Lower lobe of right lung (tissue), 2 donors: Measurements from ENCODE around the gene VEPH1. TPM values are rescaled to one million over a fixed set of nuclear protein-coding genes. Genes with fewer than 3 reads are reported as not detected.
A peak's percentile ranks its signal among the peaks of the same experiment; 100 is the strongest.

Experiments
- ATAC-seq, 2 donors: fragments of 200-7000 bp; cut with Tn5 transposase; one replicate each; pipeline ENCODE4 v1.9.1; 2020 to 2022; ENCODE audit warnings: mild to moderate bottlenecking in 2 of 2, moderate library complexity in 2 of 2
- DNase-seq: peaks from one replicate; pipeline ENCODE4 v3.0.0-alpha.2; 2020
- H3K27ac ChIP-seq: fragments of 200-600 bp; one replicate; pipeline ENCODE4 v1.8.0; 2022
- H3K27me3 ChIP-seq: fragments of 200-600 bp; one replicate; pipeline ENCODE4 v1.8.0; 2022; ENCODE audit warnings: low read depth
- H3K36me3 ChIP-seq: fragments of 200-600 bp; one replicate; pipeline ENCODE4 v1.8.0; 2022; ENCODE audit warnings: mild to moderate bottlenecking
- H3K4me1 ChIP-seq: fragments of 200-600 bp; one replicate; pipeline ENCODE4 v1.8.0; 2022
- H3K4me3 ChIP-seq: fragments of 200-600 bp; one replicate; pipeline ENCODE4 v1.8.0; 2022; ENCODE audit warnings: mild to moderate bottlenecking
- H3K9me3 ChIP-seq: fragments of 200-600 bp; one replicate; pipeline ENCODE4 v1.8.0; 2022
- CTCF ChIP-seq: fragments of 200-600 bp; IDR thresholded peaks from one replicate; pipeline ENCODE4 v1.8.0; 2022; ENCODE audit warnings: antibody characterized with exemption, mild to moderate bottlenecking
- intact Hi-C: fragments of 100-400 bp; cut with DNase I; formaldehyde crosslinking; loops from one replicate; pipeline ENCODE4 v1.11.0; 2022
- total RNA-seq: library from RNA; stranded (reverse); fragmentation: NEBNext Ultra II Directional; extraction: Animal tissue kit (Norgen Biotek cat#: 25700); gene quantifications from one replicate; pipeline ENCODE4 v1.2.1, GENCODE V29; 2021
- donor health status: DM: no; HTN: yes; CAD: no; lungs with severe emphysema.

VEPH1 gene
- total RNA-seq, 1 donor from 2014 or later, result 116 TPM

GRCh38 chr3:157542711-157543500, 39.7 kb upstream of the VEPH1 start:
- Histone ChIP-seq H3K36me3 (no peaks in the 10 kb centered on the region), H3K9me3 (peaks cover 5% of the 10 kb centered on the region), H3K27me3 (no peaks in the 10 kb centered on the region), H3K27ac (peak overlapping the region; percentile 64), H3K4me3 (peak overlapping the region; percentile 47), H3K4me1 (no peaks in the 10 kb centered on the region)
- DNase-seq, result peak; percentile 87
- TF ChIP-seq CTCF, result no peak
- peak; percentile 94 to 97 for ATAC-seq
- intact Hi-C loops, result no loop called here

GRCh38 chr3:157541506-157542236, 38.5 kb upstream of the VEPH1 start:
- no peaks in the 10 kb centered on the region for H3K36me3 ChIP-seq
- H3K4me3 ChIP-seq, result no peak overlapping the region
- no peaks in the 10 kb centered on the region for H3K27me3 ChIP-seq
- intact Hi-C loops, result no loop called here
- no peaks in the 10 kb centered on the region for H3K4me1 ChIP-seq
- DNase-seq (no peak), ATAC-seq (no peak)
- no peak overlapping the region for H3K27ac ChIP-seq
- no peak for TF ChIP-seq CTCF
- peaks cover 5% of the 10 kb centered on the region for H3K9me3 ChIP-seq

- no peak for TF ChIP-seq CTCF
- Histone ChIP-seq H3K4me1 (no peaks in the 10 kb centered on the region), H3K9me3 (peaks cover 5% of the 10 kb centered on the region), H3K27me3 (no peaks in the 10 kb centered on the region), H3K4me3 (no peak overlapping the region), H3K27ac (no peak overlapping the region), H3K36me3 (no peaks in the 10 kb centered on the region)
- DNase-seq (no peak), ATAC-seq (no peak)
- intact Hi-C loops, result no loop called here
These were observed 37.4 kb upstream of the VEPH1 start for GRCh38 chr3:157540656-157541055.

- Histone ChIP-seq H3K27me3 (no peaks in the 10 kb centered on the region), H3K27ac (no peak overlapping the region), H3K36me3 (no peaks in the 10 kb centered on the region), H3K4me1 (peaks cover 9% of the 10 kb centered on the region), H3K4me3 (no peak overlapping the region), H3K9me3 (no peaks in the 10 kb centered on the region)
- ATAC-seq, result no peak
- no peak for DNase-seq
- intact Hi-C loops, result no loop called here
- TF ChIP-seq CTCF, result no peak
These were observed 32.5 kb upstream of the VEPH1 start for GRCh38 chr3:157535667-157536066.

GRCh38 chr3:157534725-157535161, 31.5 kb upstream of the VEPH1 start:
- H3K4me3 ChIP-seq, result no peak overlapping the region
- H3K27ac ChIP-seq, result no peak overlapping the region
- ATAC-seq (no peak), DNase-seq (no peak)
- intact Hi-C loops, result loop anchor here (5.0 kb wide), 1 partner anchor 38 kb away; no protein-coding TSS in a partner anchor
- no peaks in the 10 kb centered on the region for H3K36me3 ChIP-seq
- TF ChIP-seq CTCF, result no peak
- H3K27me3 ChIP-seq, result no peaks in the 10 kb centered on the region
- H3K9me3 ChIP-seq, result no peaks in the 10 kb centered on the region
- peaks cover 9% of the 10 kb centered on the region for H3K4me1 ChIP-seq
